Tibial artery (tissue), 4 donors: ENCODE results near the gene KCNT1.

ENCODE experiments used
- DNase-seq, 2 donors: peaks; one replicate each; pipeline ENCODE4 v3.0.0-alpha.2; 2019
- H3K27ac ChIP-seq, 2 donors: fragments of 200-600 bp; sonication (generic) in 1 of 2; 1 replicate in 1 of 2; 2 replicates in 1 of 2; pipeline ENCODE4 v1.5.1; 2018 to 2019; ENCODE audit warnings: mild to moderate bottlenecking in 1 of 2
- H3K27me3 ChIP-seq, 2 donors: fragments of 200-600 bp; sonication (generic) in 1 of 2; one replicate each; pipeline versions ENCODE4 v1.5.1 to v1.6.0; 2016 to 2019
- H3K36me3 ChIP-seq, 3 donors: fragments of 200-600 bp; sonication (generic) in 2 of 3; one replicate each; pipeline ENCODE4 v1.5.1; 2016 to 2019; ENCODE audit warnings: mild to moderate bottlenecking in 2 of 3
- H3K4me1 ChIP-seq, 4 donors: fragments of 200-600 bp; sonication (generic) in 2 of 4; 1 replicate in 3 of 4; 2 replicates in 1 of 4; pipeline ENCODE4 v1.5.1; 2016 to 2019
- H3K4me3 ChIP-seq, 2 donors: fragments of 200-600 bp; sonication (generic) in 1 of 2; 1 replicate in 1 of 2; 2 replicates in 1 of 2; pipeline ENCODE4 v1.5.1; 2018 to 2019; ENCODE audit warnings: mild to moderate bottlenecking in 2 of 2
- H3K9me3 ChIP-seq, 3 donors: fragments of 200-600 bp; sonication (generic) in 1 of 3; one replicate each; pipeline ENCODE4 v1.5.1; 2016 to 2019
- CTCF ChIP-seq, 2 experiments: fragments of 200-600 bp in 1 of 2; fragments of 450-650 bp in 1 of 2; IDR thresholded peaks; one replicate each; pipeline ENCODE4 v1.5.1; 2017 to 2019; ENCODE audit warnings: antibody characterized with exemption in 2 of 2, mild to moderate bottlenecking in 1 of 2, moderate library complexity in 1 of 2
- intact Hi-C: fragments of 100-400 bp; cut with DNase I; formaldehyde crosslinking; loops from one replicate; pipeline ENCODE4 v1.15.0; 2023; ENCODE audit warnings: low total_unique reads

The KCNT1 gene

GRCh38 chr9:135773530-135774238 lies 71.7 kb downstream of the KCNT1 start:
- no peak for DNase-seq
- no peak overlapping the region for H3K4me3 ChIP-seq
- H3K9me3 ChIP-seq, result no peaks in the 10 kb centered on the region
- intact Hi-C loops, result no loop called here
- H3K36me3 ChIP-seq, result no peaks in the 10 kb centered on the region
- no peak for TF ChIP-seq CTCF (IDR thresholded peaks at IDR 0.05)
- peaks cover 0 to 41% of the 10 kb centered on the region in 2 donors for H3K27me3 ChIP-seq
- H3K4me1 ChIP-seq, result no peaks in the 10 kb centered on the region
- no peak overlapping the region for H3K27ac ChIP-seq

- no peak for DNase-seq
- TF ChIP-seq CTCF (IDR thresholded peaks at IDR 0.05), result no peak
- H3K4me3 ChIP-seq, result no peak overlapping the region
- H3K4me1 ChIP-seq, result no peaks in the 10 kb centered on the region
- peaks cover 0 to 48% of the 10 kb centered on the region in 2 donors for H3K27me3 ChIP-seq
- H3K9me3 ChIP-seq, result no peaks in the 10 kb centered on the region
- intact Hi-C loops, result no loop called here
- no peak overlapping the region for H3K27ac ChIP-seq
- no peaks in the 10 kb centered on the region for H3K36me3 ChIP-seq
Observed at GRCh38 chr9:135774239-135774747, 72.3 kb downstream of the KCNT1 start.

- no peak overlapping the region for H3K27ac ChIP-seq
- no peak for DNase-seq
- no peaks in the 10 kb centered on the region for H3K4me1 ChIP-seq
- peaks cover 0 to 44% of the 10 kb centered on the region in 2 donors for H3K27me3 ChIP-seq
- intact Hi-C loops, result no loop called here
- no peaks in the 10 kb centered on the region for H3K9me3 ChIP-seq
- no peaks in the 10 kb centered on the region for H3K36me3 ChIP-seq
- TF ChIP-seq CTCF (IDR thresholded peaks at IDR 0.05), result no peak
- no peak overlapping the region for H3K4me3 ChIP-seq
Observed at GRCh38 chr9:135774794-135775525, 73.0 kb downstream of the KCNT1 start.

- Histone ChIP-seq H3K36me3 (no peaks in the 10 kb centered on the region), H3K9me3 (no peaks in the 10 kb centered on the region), H3K27me3 (peaks cover 0 to 36% of the 10 kb centered on the region in 2 donors), H3K4me3 (no peak overlapping the region), H3K27ac (no peak overlapping the region), H3K4me1 (no peaks in the 10 kb centered on the region)
- intact Hi-C loops, result no loop called here
- no peak for DNase-seq
- TF ChIP-seq CTCF (IDR thresholded peaks at IDR 0.05), result no peak
Observed at GRCh38 chr9:135775911-135776310, 73.9 kb downstream of the KCNT1 start.

GRCh38 chr9:135776893-135777622 lies 75.1 kb downstream of the KCNT1 start:
- DNase-seq, result no peak
- Histone ChIP-seq H3K27ac (no peak overlapping the region), H3K36me3 (no peaks in the 10 kb centered on the region), H3K27me3 (peaks cover 0 to 25% of the 10 kb centered on the region in 2 donors), H3K9me3 (no peaks in the 10 kb centered on the region), H3K4me3 (no peak overlapping the region), H3K4me1 (no peaks in the 10 kb centered on the region)
- no peak for TF ChIP-seq CTCF (IDR thresholded peaks at IDR 0.05)
- intact Hi-C loops, result no loop called here
